Neutrophil (primary cell): ENCODE data around the gene TBXAS1.
"Not testable (repeated sequence)": the region's sequence is repeated elsewhere in the genome, so short reads cannot be mapped to it uniquely, and the experiment has no call there.

ENCODE experiments used
- H3K27ac ChIP-seq: fragments of 200-600 bp; sonication (generic); 2 replicates; pipeline ENCODE4 v1.5.1; 2016; ENCODE audit warnings: mild to moderate bottlenecking, moderate library complexity
- H3K27me3 ChIP-seq: fragments of 200-600 bp; sonication (generic); 2 replicates; pipeline ENCODE4 v1.6.0; 2016; ENCODE audit warnings: mild to moderate bottlenecking
- H3K36me3 ChIP-seq: fragments of 200-600 bp; sonication (generic); 2 replicates; pipeline ENCODE4 v1.5.1; 2017
- H3K4me1 ChIP-seq, 2 experiments: fragments of 200-600 bp in 1 of 2; sonication (generic) in 1 of 2; 1 replicate in 1 of 2; 2 replicates in 1 of 2; pipeline versions ENCODE4 v1.5.1 to v1.6.1; 2013 to 2016; ENCODE audit warnings: low read depth in 1 of 2, low read length in 1 of 2, mild to moderate bottlenecking in 1 of 2, moderate library complexity in 1 of 2; ENCODE audit not compliant: control insufficient read depth in 1 of 2, insufficient read depth in 1 of 2
- H3K4me3 ChIP-seq, 2 experiments: fragments of 200-600 bp in 1 of 2; sonication (generic) in 1 of 2; 1 replicate in 1 of 2; 2 replicates in 1 of 2; pipeline ENCODE4 v1.5.1; 2013 to 2016; ENCODE audit warnings: low read depth in 1 of 2, low read length in 1 of 2, mild to moderate bottlenecking in 1 of 2, moderate library complexity in 1 of 2
- H3K9me3 ChIP-seq: fragments of 200-600 bp; sonication (generic); 2 replicates; pipeline ENCODE4 v1.5.1; 2016
- CTCF ChIP-seq: fragments of 200-600 bp; sonication (generic); IDR thresholded peaks from 2 replicates; pipeline ENCODE4 v1.5.1; 2016; ENCODE audit warnings: antibody characterized with exemption

The TBXAS1 gene

GRCh38 chr7:139916717-139917395 lies 87.8 kb downstream of the TBXAS1 start:
- Histone ChIP-seq H3K9me3 (no peaks in the 10 kb centered on the region), H3K4me3 (no peak overlapping the region), H3K4me1 (no peaks in the 10 kb centered on the region), H3K27me3 (no peaks in the 10 kb centered on the region), H3K27ac (no peak overlapping the region), H3K36me3 (peaks cover 99% of the 10 kb centered on the region)
- no peak for TF ChIP-seq CTCF

- Histone ChIP-seq H3K4me3 (no peak overlapping the region), H3K36me3 (peaks cover 92% of the 10 kb centered on the region), H3K4me1 (no peaks in the 10 kb centered on the region), H3K27me3 (no peaks in the 10 kb centered on the region), H3K9me3 (no peaks in the 10 kb centered on the region), H3K27ac (no peak overlapping the region)
- no peak for TF ChIP-seq CTCF
Observed at GRCh38 chr7:139917851-139918250, 88.8 kb downstream of the TBXAS1 start.

GRCh38 chr7:139918480-139918879 lies 89.4 kb downstream of the TBXAS1 start:
- Histone ChIP-seq H3K4me1 (no peaks in the 10 kb centered on the region), H3K4me3 (no peak overlapping the region), H3K27me3 (no peaks in the 10 kb centered on the region), H3K36me3 (peaks cover 86% of the 10 kb centered on the region), H3K9me3 (no peaks in the 10 kb centered on the region), H3K27ac (no peak overlapping the region)
- TF ChIP-seq CTCF, result no peak

GRCh38 chr7:139923090-139923489 lies 94.0 kb downstream of the TBXAS1 start:
- Histone ChIP-seq H3K27me3 (no peaks in the 10 kb centered on the region), H3K4me1 (peaks cover 0 to 8% of the 10 kb centered on the region in 2 experiments), H3K4me3 (no peak overlapping the region), H3K27ac (no peak overlapping the region), H3K36me3 (peaks cover 41% of the 10 kb centered on the region), H3K9me3 (no peaks in the 10 kb centered on the region)
- TF ChIP-seq CTCF, result no peak

GRCh38 chr7:139924461-139924860 lies 95.4 kb downstream of the TBXAS1 start:
- Histone ChIP-seq H3K4me3 (no peak overlapping the region), H3K27ac (no peak overlapping the region), H3K36me3 (peaks cover 32% of the 10 kb centered on the region), H3K27me3 (no peaks in the 10 kb centered on the region), H3K4me1 (peaks cover 0 to 8% of the 10 kb centered on the region in 2 experiments), H3K9me3 (no peaks in the 10 kb centered on the region)
- no peak for TF ChIP-seq CTCF

- H3K36me3 ChIP-seq, result peaks cover 37% of the 10 kb centered on the region
- H3K4me1 ChIP-seq, H3K4me3 ChIP-seq, H3K9me3 ChIP-seq, H3K27ac ChIP-seq, H3K27me3 ChIP-seq: not testable (repeated sequence)
Observed at GRCh38 chr7:139929221-139929620, 100.2 kb downstream of the TBXAS1 start.
